ENCODE data around the gene FCN2.

The FCN2 gene

DNA sequence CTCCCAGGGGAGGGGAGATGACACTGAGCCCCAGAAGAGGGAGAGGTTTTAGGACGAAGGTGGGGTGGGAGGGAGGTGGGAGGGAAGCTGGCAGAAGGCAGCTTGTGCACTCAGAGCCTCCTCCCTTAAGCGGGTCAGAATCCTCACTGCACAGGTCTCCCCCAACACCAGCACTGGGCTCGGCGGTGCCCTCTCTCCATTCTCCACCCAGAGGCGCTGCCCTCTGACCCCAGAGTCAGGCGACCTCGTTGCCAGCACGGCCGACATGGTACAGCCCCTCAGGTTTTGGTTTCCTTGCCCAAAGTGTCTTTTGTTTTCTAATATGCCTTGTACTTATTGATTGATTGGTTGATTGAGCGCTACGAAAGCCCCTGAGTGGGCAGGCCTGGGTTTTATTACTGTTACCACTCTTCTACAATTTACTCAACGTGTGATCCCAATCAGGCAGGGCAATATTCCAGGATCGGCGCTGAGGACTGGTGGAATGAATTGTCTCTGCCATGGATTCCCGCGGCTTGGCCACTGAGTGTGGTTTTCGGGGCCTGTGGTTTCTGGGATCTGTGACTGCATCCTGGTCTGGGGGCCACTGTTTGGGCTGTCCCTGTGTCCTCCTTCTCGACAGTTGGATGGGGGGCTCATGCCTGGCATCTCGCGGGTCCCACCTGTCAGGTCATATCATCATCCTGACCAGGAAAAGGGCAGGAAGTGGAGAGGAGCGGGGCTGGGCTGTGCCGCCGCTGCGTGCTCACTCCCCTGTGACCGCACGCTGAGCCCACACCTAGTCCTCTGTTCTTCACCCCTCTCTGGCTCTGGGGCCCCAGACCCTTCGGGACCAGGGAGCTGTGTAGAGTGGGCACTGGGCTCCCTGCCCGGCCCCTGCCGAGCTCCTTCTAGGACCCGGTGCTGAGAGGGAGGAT, 9.6 kb upstream of the FCN2 start:
- H3K27ac ChIP-seq = no peak overlapping the region
- TF ChIP-seq ZFX (IDR thresholded peaks at IDR 0.05; ENCODE audit: borderline replicate concordance) = no peak
- TF ChIP-seq, protein P1, sequence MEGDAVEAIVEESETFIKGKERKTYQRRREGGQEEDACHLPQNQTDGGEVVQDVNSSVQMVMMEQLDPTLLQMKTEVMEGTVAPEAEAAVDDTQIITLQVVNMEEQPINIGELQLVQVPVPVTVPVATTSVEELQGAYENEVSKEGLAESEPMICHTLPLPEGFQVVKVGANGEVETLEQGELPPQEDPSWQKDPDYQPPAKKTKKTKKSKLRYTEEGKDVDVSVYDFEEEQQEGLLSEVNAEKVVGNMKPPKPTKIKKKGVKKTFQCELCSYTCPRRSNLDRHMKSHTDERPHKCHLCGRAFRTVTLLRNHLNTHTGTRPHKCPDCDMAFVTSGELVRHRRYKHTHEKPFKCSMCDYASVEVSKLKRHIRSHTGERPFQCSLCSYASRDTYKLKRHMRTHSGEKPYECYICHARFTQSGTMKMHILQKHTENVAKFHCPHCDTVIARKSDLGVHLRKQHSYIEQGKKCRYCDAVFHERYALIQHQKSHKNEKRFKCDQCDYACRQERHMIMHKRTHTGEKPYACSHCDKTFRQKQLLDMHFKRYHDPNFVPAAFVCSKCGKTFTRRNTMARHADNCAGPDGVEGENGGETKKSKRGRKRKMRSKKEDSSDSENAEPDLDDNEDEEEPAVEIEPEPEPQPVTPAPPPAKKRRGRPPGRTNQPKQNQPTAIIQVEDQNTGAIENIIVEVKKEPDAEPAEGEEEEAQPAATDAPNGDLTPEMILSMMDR (IDR thresholded peaks at IDR 0.05) = no peak

DNA sequence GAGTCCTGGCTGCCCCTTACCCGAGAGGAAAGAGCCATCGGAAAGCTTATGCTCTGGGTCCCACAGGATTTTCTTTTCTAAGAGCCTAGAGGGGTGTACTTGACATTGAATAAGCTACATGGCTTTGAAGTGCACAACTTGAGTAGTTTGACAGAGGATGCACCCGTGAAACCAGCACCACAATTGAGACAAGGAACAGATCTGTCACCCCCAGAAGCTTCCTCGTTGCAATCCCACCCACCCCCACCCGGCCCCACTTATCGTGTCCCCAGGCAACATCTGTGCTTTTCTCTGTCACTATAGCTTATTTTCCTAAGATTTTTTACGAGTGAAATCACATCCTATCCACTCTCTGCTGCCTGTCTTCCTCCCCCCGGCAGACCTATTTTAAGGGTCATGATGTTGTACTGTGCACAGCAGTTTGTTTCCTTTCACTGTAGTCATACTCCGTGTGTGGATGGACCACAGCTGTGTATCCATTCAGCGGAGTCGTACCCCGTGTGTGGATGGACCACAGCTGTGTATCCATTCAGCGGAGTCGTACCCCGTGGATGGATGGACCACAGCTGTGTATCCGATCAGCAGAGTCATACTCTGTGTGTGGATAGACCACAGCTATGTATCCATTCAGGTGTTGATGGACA, 8.8 kb upstream of the FCN2 start:
- no peak overlapping the region for H3K27ac ChIP-seq

DNA sequence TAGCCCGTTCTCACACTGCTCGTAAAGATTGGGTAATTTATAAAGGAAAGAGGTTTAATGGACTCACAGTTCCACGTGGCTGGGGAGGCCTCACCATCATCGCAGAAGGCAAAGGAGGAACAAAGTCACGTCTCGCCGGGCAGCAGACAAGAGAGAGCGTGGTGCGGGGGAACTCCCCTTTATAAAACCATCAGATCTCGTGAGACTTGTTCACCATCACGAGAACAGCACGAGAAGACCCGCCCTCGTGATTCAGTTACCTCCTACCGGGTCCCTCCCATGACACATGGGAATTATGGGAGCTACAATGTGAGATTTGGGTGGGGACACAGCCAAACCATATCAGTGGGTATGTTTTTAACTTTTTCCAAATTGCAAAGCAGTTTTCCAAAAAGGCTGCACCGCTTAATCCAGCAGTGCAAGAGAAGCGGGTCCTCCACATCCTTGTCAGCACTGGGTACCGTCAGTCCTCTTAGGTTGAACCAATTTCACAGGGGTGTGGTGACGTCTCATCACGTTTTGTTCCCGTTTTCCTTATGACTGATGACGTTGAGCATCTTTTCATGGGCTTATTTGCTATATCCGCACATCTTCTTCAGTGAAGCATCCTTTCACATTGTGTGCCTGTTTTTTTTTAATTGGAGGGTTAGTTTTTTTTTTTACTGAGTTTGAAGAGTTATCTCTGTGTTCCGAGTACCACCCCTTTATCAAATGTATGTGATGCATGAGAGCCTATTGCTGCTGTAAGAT, 8.0 kb upstream of the FCN2 start:
- no peak for TF ChIP-seq ZFX (IDR thresholded peaks at IDR 0.05; ENCODE audit: borderline replicate concordance)
- TF ChIP-seq, protein P1 (IDR thresholded peaks at IDR 0.05) = no peak
- H3K27ac ChIP-seq = no peak overlapping the region

More for the DNA sequence above, 8.8 kb upstream of the FCN2 start:
- TF ChIP-seq ZFX (IDR thresholded peaks at IDR 0.05; ENCODE audit: borderline replicate concordance) = no peak
- TF ChIP-seq, protein P1 (IDR thresholded peaks at IDR 0.05) = no peak

DNA sequence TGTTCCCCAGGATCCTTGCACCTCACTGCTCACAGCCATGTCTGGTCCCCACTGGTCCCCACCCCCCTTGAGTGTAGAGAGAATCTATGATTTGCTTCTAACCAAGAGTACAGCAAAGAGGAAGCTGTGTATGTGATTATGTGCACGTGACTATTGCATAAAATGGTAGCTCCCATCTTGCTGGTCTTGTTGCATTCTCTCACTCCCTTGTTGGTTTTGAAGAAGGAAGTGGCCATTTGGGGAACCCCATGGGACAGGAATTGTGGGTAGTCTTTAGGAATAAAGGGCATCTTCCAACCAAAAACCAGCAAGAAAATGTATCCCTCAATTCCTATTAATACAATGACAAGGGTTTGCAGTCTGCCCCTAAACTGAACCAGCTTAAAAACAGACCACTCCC, 5.2 kb upstream of the FCN2 start:
- no peak overlapping the region for H3K27ac ChIP-seq
- no peak for TF ChIP-seq ZFX (IDR thresholded peaks at IDR 0.05; ENCODE audit: borderline replicate concordance)
- TF ChIP-seq, protein P1 (IDR thresholded peaks at IDR 0.05) = no peak

DNA sequence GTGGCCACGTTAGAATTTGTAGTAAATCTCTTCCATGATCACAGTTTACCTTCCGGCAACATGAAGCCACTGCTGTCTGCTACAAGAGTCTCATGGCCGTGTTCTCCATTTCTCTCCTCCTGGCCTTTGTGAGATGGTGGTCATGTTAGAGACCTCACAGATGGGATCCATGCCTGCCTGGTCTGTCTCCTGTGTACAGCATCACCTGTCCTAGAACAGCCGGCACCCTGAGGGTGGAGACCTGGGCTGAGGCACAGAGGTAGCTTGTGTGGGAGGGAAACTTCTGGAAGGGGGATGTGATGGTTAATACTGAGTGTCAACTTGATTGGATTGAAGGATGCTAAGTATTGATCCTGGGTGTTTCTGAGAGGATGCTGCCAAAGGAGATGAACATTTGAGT, 3.1 kb upstream of the FCN2 start:
- H3K27ac ChIP-seq = no peak overlapping the region
- TF ChIP-seq, protein P1 (IDR thresholded peaks at IDR 0.05) = no peak
- TF ChIP-seq ZFX (IDR thresholded peaks at IDR 0.05; ENCODE audit: borderline replicate concordance) = no peak

DNA sequence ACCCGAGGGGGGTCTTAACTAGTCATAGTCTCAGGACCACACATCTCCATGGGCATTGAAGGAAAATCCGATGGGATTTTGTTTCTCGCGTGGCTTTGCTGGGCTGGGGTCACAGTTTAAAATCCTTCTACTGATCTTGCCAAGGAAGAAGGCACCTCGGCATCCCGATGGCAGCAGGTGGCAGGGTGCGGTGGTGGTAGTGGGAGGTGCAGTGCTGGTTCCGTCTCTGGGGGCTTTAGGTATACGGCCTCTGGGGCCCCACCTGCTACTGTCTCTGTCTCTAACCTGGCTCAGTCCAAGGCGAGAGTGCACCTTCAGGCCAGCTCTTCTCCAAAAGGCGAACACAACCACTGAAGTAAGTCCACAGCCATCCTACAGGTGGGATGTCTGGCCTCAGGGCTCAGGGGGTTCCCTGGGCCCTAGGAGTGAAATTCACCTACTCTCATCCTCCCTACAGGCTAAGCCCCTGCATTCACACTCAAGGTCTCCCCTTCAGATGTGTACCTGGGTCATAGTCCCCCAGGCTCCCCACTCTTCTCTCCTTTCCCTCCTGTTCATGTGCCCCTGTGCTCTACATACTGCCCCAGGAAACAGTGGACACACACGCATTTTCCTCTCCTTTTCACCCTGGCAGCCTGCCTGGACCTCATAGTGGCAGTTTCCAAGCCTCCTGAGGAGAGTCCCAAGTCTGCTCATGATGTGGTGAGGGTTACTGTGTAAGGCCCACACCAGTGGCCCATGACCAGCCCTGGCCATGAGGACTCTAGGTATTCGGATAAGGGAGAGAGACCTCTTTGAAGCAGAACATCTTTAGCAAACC, 736 bp upstream of the FCN2 start:
- TF ChIP-seq, protein P1 (IDR thresholded peaks at IDR 0.05) = no peak
- no peak for TF ChIP-seq ZFX (IDR thresholded peaks at IDR 0.05; ENCODE audit: borderline replicate concordance)
- H3K27ac ChIP-seq = no peak overlapping the region
